Measurements from ENCODE around the gene CATSPERD.

CATSPERD gene

GRCh38 chr19:5827342-5827890, 107.0 kb downstream of the CATSPERD start:
- no peak for TF ChIP-seq CTCF (conservative IDR thresholded peaks at IDR 0.05; ENCODE audit: low read depth, low read length)
- no peak for DNase-seq (ENCODE audit: low read depth)
- H3K4me3 ChIP-seq (ENCODE audit: low read depth, low read length), result peak overlapping the region; percentile 79

GRCh38 chr19:5827891-5828660, 107.6 kb downstream of the CATSPERD start:
- H3K4me3 ChIP-seq (ENCODE audit: low read depth, low read length), result peak overlapping the region; percentile 79
- peak; percentile 94 for DNase-seq (ENCODE audit: low read depth)
- TF ChIP-seq CTCF (conservative IDR thresholded peaks at IDR 0.05; ENCODE audit: low read depth, low read length), result no peak
